ENCODE results near the gene IMMP2L.
"Not testable (repeated sequence)": the region's sequence is repeated elsewhere in the genome, so short reads cannot be mapped to it uniquely, and the experiment has no call there.

Gene IMMP2L

DNA sequence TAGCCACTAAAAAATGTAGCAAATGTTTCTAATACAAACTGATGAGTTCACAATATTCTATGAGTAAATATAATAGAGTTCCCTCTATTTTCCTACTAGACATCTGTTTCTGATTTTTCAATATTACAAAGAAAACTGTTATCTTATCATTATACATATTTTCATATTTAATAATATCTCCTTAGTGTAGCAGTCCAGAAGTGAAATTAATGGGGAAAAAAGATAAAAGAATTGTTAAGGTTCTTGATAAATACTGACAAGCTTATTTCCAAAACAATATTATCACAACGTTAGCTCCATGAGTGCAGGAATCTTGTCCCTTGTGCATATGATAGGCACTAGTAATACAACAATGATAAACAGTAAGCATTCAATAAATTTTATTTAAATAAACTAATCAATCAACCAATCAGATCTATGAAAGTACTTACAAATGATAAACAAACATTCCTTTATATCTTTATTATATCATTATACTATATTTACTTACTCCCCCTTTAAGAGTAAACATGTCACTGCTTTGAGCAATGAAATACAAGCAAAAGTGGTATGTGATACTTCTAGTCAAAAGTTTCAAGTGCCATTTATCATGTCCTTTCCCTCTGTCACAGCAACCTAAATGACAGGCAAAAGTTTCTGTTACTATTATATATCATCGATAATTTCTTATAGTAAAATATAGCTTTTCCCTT is 103.1 kb downstream of the IMMP2L start:
- DNase-seq = no peak

DNA sequence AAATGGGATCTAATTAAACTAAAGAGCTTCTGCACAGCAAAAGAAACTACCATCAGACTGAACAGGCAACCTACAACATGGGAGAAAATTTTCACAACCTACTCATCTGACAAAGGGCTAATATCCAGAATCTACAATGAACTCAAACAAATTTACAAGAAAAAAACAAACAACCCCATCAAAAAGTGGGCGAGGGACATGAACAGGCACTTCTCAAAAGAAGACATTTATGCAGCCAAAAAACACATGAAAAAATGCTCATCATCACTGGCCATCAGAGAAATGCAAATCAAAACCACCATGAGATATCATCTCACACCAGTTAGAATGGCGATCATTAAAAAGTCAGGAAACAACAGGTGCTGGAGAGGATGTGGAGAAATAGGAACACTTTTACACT is 111.6 kb downstream of the IMMP2L start:
- DNase-seq = not testable (repeated sequence)

DNA sequence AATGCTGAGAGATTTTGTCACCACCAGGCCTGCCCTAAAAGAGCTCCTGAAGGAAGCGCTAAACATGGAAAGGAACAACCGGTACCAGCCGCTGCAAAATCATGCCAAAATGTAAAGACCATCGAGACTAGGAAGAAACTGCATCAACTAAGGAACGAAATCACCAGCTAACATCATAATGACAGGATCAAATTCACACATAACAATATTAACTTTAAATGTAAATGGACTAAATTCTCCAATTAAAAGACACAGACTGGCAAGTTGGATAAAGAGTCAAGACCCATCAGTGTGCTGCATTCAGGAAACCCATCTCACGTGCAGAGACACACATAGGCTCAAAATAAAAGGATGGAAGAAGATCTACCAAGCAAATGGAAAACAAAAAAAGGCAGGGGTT is 114.8 kb downstream of the IMMP2L start:
- not testable (repeated sequence) for DNase-seq

DNA sequence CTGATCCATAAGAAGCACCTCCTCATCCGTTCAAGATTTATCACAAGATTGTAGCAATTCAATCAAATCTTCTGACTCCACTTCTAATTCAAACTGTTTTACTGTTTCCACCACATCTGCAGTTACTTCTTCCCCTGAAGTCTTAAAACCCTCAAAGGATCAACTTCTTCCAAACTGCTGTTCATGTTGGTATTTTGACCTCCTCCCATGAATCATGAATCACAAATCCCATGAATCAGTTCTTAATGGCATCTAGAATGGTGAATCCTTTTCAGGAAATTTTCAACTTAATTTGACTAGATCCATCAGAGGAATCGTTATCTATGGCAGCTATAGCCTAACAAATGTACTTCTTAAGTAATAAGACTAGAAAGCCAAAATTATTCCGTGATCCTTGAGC is 122.3 kb downstream of the IMMP2L start:
- DNase-seq = no peak

DNA sequence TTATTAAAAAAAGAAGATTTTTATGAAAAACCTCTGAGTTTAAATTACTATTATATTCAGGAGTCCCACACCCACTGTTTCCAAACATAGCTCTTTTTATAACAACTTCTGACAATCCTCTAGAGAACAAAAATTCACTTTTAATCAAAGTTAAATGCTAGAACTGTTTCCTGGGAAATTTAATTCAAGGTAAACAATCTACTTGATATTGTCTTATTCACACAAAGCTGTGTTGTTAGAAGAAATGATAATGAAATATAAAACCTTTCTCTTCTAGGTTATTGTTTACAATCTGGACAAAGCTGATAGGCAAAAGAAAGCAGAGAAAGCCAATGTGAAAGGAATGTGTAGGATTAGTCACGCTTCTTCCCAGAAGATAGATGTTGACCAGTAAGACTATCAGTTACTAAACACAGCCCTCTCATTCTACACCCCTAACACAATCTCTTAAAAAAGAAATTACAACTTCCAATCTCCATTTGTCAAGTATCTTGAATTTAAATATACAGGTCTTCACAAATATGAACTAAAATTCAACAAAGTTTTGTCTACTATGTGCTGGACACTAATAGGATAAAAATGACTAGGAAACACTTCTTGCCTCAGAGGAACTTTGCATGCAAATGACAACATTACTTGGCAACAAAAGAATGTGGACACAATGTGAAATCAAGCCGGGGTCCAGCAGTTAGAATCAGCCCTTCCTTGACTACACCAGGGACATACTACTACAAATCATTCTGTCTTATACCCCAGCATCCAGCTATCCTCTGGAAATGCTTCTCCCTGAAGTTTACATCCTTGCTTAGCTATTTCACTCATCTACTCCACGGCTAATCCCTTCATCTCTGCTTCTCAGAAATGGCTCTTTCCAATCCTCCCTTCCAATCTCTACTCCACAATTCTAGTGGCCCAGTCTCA is 123.7 kb downstream of the IMMP2L start:
- no peak for DNase-seq

DNA sequence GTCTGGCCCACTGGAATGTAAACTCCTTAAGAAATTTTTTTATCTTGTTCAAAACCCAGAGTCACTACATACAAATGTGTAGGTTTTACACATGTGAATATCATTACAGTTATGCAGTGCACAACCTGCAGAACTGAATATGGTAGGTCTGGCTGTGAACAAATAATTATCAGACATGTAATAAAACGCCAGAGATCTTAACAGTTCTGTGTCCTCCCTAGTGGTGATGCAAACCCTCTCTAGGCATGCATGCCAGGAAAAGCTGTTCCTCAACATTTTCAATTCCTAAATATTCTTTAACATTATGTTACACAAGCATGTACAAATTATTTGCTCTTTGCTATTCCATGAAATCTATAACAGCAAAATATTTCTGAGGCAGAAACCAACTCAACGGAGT is 124.6 kb downstream of the IMMP2L start:
- no peak for DNase-seq

DNA sequence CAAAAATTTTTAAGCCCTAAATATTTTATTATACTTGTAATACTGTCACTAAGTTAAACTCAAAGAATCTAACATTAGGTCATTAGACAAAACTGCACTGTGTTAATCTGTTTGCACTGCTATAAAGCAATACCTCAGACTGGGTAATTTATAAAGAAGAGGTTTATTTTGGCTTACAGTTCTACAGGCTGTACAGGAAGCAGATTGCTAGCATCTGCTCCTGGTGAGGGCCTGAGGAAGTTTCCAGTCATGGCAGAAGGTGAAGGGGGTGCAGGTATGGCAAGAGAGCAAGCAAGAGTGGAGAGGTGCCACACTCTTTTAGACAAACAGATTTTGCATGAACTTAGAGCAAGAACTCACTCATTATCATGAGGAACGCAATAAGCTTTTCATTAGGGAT is 125.7 kb downstream of the IMMP2L start:
- DNase-seq = no peak

DNA sequence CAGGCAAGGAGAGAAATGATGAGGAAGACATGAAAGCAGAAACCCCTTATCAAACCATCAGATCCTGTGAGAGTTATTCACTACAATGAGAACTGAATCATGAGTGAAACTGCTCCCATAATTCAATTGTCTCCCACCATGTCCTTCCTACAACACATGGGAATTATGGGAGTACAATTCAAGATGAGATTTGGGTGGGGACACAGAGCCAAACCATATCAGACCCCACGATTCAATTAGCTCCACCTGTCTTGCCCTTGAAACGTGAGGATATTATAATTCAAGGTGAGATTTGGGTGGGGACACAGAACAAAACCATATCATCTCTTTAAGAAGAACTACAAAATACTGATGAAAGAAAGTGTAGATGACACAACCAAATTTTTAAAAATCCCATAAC is 128.9 kb downstream of the IMMP2L start:
- no peak for DNase-seq

DNA sequence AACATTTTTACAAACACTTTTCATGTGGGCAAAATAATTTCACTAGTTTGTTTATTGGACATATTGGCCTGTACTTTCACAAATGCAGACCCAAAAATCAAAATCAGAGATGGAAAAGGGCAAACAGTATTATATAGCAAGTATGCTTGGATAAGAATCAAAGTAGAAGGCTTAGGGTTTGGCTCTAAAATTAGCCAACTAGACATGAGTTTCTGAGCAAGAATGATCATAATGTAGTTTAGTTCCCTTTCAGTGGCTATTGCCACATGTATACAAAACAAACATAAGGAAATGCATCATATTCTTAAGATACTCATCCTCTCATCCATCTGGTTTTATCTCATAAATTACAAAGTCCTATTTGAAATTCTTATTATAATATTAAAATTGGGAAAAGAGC is 132.5 kb downstream of the IMMP2L start:
- DNase-seq = no peak

DNA sequence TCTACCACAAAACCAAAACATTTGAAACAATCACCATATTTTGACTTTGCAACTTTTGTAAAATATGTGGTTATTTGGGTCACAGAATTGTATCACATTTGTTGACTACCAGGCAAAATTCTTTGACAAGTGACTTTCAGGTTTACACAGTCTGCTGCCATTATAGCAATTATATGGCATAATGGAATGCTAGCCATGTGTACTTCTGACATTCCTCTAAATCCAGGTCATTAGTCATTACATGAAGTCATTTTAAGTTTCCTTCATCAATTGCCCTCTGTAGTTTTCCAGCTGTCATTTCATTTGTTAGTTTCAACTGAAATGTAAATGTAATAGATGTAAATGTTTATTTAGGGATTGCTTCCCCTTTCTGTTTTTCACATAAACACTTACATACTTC is 137.5 kb downstream of the IMMP2L start:
- DNase-seq = no peak

DNA sequence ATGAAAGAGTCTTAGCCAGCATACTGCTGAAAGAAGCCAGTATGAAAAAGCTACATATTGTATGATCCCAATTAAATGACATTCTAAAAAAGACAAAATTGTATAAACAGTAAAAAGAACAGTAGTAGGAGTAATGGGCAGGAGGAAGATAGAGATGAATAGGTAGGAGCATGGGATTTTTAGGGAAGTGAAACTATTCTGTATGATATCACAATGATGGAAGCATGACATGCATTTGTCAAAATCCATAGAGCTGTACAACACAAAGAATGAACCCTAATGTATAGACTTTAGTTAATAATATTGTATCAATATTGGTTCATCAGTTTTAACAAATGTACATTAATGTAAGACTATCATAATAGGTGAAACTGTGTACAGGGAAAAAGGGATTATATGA is 147.9 kb downstream of the IMMP2L start:
- no peak for DNase-seq

DNA sequence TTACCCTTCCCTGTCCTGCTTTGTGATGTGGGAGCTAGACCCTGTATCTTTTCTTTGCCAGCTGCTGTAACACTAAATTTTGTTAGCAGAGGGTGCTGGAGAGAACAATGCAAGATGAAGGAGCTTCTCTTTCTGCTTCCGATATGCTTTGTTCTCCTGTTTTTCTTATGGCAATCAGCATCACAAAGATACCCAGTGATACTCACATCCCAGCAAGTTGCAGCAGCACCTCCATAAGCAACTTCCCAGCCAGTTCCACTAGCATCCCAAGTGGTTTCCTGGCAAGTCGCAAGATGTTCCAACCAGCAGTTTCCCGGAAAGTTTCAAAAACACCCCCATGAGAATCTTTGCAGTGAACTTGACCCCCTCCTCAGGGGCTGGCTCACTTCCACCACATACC is 148.6 kb downstream of the IMMP2L start:
- no peak for DNase-seq

DNA sequence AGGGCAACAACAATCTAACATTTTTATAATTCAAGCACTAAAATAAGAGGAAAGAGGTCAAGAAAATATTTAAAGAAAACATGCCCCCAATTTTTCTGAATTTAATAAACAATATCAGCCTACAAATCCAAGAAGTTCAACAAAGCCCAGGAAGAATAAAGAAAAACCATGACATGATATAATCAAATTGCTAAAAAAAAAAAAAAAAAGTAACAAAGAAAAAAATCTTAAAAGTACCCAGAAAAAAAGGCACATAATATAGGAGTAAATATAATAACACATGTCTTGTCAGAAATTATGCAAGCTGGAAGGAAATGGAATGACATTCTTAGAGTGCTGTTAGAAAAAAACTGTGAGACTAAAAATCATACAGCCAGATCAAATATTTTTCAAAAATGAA is 151.4 kb downstream of the IMMP2L start:
- DNase-seq = no peak

DNA sequence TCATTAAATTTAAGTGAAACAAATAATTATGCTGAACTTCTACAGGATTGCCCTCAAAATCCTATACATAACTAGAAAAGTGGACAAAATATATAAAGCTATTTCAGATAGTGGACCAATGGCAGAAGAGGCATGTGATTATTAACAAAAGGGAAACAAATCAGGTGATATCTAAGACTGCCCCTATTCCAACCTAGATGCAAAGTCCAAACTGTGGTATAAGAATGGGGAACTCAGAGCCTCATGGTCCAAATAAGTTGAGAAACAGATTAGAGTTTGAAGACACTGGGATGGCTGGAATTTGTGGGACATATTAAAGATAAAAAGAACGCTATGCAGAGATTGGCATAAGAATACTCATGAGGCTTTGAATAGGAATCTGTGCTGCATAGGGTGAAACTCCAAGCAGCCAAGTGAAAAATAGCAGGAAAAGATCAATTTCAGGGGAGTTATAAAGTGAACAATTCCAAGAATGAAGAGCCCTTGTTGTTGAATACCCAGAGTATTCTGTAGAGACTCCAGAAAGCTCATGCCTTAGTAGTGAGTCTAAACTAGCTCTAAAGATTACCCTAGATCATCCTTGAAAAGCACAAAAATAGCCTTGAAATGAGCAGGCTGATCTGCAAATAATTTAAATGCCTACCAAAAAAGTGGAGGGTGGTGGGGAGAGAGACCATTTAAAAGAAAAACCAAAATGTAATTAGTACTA is 152.4 kb downstream of the IMMP2L start:
- DNase-seq = no peak

DNA sequence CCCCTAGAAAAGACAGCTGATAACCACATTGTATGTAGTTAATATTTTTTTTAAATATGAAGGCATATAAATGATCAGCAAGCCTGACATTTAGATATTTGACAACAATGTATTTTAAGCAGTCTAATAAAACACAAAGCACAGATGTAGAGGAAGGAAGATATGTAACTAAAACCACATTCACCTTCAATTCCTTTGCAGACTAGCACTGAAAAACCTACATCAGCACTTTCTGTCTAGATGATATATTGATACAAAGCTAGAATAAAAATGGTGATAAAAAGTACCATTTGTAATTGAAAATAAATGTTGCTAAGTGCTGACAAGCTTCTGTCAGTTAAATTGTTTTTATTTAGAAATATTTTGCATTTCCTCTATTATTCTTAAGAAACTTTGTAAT is 153.6 kb downstream of the IMMP2L start:
- DNase-seq = no peak

DNA sequence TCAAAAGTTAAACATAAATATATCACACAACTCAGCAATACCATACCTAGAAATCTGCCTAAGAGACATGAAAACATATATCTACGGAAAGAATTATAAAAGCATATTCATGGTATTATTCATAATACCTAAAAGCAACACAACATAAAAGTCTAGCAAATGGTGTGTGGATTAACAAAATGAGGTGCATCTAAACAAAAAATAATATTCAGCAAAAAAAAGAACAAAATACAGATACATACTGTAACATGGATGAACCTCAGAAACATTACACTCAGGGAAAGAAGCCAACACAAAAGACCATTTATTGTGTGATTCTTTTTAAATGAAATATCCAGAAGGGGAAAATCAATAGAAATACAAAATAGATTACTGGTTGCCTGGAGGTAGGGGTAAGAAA is 155.0 kb downstream of the IMMP2L start:
- DNase-seq = no peak

DNA sequence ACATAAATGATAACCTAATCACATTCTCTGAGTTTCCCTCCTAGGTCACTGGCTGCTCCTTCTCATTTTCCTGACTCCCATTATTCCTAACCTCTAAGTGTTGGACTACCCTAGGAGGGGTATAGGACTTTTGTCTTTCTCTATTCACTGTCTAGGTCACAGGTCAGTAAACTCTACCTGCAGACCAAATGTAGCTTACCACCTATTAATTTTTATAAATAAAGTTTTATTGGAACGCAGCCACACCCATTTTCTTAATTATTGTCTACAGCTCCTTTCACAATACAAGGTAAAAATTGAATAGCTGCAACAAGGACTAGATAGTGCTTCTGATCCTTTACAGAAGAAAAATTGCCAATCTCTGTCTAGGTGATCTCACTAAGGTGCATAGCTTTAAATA is 156.7 kb downstream of the IMMP2L start:
- DNase-seq = no peak

DNA sequence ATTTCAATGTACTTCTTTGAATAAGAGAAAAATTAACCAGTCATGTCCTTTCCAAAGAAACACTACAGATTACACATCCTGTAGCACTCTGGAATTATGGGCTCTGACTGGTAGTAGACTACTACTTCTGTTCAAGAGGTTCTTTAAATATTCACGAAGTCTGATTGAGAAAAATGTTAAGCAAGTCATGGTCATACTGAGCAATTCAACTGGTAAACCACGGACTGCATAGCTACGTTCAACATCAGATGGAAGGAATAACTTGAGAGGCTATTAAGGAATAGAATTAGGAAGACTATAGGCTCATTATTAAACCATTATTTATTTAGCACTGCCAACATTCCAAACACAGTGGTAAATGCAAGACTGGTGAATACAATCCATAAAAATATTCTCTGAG is 160.8 kb downstream of the IMMP2L start:
- DNase-seq = no peak

DNA sequence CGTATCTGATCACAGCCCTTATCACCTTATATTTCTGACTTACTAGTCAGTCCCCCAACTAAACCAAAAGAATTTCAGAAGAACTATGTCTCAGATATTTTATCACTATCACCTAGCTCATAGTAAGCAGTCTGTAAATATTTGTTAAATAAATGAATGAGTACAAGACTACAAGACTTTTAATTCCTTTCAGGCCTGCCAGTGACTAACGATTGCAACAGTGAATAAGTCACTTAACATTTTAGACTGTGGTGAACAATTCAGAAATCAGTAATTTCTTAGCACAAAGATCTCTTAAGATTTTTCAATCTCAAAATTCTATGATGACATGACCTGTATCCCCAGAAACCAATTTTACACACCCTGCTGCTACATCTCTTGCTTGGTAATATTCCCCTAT is 162.2 kb downstream of the IMMP2L start:
- DNase-seq = no peak

DNA sequence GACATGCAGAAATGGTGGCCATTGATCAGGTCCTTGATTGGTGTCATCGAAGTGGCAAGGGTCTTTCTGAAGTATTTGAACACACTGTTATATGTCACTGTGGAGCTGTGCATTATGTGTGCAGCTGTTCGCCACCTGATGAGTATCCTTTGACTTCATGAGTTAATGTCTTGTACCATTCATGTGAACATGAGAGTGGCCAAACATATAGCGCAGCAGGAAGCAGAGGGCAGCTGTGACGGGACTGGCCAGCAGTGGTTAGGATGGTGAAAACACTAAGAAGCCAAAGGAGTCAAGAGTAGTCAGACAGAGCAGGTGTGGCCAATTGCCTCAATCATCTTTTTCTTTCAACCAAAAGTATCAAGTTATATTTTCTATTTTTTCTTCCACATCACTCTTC is 167.4 kb downstream of the IMMP2L start:
- DNase-seq = no peak

DNA sequence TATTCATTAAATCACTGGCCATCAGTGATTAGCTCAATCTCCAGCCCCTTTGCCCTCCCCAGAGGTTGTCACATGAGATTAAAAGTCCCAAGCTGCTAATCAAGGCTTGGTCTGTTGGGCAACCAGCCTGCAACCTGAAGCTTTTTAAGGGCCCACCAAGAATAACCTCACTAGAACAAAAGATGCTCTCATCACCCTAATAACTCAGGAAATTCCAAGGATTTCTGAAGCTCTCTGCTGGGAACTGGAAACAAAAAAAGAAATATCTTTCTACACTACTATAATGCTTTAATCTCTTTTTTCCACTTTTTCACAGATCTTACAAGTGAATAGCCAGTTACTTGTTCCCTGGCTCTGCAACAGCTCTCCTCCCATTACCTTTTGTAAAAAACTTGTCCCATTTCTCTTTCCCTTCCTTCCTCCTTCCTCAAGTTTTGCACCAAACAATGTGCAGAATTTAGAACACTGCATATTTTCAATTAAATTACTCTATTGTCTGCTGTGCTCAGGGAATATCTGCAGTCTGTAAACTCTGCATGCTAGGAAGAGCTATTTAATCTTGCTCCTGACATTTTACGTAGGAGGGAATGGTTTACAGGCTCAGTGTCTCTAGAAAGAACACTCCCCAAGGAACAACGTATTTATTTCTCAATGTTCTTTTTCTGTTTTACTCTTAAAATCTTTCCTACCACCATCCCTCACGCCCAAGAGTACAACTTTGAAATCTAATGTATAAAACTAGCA is 169.1 kb downstream of the IMMP2L start:
- no peak for DNase-seq

DNA sequence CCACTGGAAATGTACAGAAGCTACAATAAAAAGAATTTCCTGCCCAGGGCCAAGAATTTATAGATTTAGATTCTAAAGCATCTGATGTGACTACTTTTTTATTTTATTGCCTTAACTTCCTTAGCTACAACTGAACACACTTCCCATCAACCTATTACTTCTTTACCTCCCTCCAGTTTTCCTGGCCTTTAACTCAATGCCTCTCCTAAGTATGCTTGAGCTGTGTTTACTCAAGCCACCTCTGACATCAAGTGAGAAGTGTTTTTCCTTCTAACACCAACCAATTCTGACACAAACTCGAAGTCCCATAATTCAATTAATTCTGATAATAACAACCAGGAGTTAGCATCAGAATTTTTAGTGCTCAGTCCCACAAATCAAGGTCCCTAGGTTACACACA is 170.0 kb downstream of the IMMP2L start:
- DNase-seq = no peak

DNA sequence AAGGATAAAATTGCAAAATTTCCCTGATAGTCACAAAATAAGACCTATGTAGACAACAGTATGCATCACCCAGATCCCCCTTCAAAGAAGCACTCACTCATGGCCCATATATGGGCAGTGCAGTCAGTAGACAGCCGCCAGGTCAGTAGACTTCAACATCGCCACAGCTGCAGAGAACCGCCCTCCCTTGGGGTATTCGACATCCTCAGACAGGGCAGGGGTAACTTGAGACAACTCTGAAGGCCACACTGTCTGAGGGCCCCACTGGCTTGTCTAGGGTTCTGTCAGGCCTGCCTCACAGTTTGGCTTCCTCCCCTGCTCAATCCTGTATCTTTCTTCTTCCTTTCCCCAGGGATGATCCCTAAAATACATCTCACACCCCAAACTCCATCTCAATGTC is 172.3 kb downstream of the IMMP2L start:
- no peak for DNase-seq
